Stimulated activated naive CD8-positive, alpha-beta T cell treated with anti-CD3 and anti-CD28 coated beads, Interleukin-15, Interleukin-2, amounts not matched to agents 100 U/mL and 50 U/mL, for 24 hours (primary cell): ENCODE data around the gene RASSF4.

ENCODE experiments used
- ATAC-seq: fragments of 150-1000 bp; cut with Tn5 transposase; one replicate; pipeline ENCODE4 v1.10.0; 2021
- DNase-seq: peaks from one replicate; pipeline ENCODE4 v3.0.0; 2021

RASSF4 gene

DNA sequence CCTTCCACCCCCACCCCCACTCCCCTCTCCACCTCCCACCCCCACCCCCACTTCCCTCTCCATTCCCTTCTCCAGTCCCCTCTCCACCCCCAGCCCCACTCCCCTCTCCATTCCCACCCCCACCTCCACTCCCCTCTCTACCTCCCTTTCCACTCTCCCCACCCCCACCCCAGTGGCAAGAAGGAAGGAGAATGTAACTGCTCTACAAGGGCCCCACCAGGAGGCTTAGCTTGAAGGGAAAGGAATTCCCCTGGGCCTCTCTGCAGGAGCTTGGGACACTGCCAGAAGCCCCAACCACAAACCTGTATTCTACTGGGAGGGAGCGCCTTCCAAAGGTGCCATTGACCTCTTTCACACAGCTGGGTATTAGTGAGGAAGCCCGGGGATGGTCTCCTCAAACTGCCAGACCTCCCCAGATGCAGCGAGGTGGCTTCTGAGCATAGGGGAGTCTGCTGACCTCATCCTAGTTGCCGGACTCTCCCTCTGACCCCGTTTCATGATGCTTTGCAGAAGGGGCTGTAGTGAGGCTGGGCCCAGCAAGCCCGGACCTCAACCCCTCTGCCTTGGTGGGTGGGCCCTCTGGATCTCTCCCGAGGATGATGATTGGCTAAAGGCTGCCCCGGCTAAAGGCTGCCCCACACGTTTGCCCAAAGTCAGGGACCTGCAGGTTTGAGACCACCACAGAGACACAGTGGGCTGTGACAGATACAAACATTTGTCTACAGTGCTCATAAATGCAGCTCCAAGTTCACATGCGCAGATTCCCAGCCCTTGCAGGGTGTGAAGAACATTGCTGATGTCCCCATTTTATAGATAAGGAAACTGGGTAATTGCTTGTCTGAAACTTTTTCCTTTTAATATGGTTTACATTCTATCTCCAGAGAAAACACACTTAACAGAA lies 16.1 kb downstream of the RASSF4 start:
- no peak for ATAC-seq
- DNase-seq, result no peak

DNA sequence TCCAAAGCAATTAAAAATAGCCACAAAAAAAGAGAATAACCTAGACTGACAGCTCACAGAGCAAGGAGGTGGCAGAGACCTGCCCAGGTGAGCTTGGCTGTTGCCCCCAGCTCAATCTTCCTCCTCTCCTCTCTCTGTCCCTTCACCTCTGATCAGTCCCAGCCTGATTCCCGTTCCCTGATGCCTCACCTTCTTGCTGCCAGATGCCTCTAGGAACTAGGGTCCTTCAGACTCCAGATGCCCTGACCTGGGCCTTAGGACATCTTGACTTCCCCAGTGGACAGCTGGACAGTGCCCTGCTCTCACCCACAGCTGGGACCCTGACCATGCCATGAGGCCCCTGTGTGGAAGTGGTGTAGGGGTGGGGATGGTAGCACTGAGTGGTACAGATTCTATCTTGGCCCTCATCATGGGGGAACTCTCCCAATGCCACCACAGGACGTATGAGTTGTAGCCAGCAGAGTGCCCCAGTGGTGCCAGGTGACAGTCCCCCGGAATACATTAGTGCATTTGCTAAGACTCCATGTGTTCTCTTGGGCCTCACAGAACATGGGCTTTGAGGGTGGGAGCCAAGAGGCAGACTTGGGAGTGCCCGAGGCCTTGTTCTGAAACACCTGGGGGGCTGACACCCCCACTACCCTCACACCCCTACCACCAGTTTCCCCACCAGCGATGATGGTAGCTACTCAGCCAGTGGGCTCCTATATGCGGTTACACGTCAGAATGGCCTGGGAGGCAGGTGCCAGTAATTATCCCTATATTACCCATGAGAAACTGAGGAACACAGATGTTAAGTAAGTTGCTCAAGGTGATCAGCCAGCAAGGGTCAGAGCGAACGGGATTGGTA lies 17.0 kb downstream of the RASSF4 start:
- DNase-seq (no peak), ATAC-seq (no peak)

DNA sequence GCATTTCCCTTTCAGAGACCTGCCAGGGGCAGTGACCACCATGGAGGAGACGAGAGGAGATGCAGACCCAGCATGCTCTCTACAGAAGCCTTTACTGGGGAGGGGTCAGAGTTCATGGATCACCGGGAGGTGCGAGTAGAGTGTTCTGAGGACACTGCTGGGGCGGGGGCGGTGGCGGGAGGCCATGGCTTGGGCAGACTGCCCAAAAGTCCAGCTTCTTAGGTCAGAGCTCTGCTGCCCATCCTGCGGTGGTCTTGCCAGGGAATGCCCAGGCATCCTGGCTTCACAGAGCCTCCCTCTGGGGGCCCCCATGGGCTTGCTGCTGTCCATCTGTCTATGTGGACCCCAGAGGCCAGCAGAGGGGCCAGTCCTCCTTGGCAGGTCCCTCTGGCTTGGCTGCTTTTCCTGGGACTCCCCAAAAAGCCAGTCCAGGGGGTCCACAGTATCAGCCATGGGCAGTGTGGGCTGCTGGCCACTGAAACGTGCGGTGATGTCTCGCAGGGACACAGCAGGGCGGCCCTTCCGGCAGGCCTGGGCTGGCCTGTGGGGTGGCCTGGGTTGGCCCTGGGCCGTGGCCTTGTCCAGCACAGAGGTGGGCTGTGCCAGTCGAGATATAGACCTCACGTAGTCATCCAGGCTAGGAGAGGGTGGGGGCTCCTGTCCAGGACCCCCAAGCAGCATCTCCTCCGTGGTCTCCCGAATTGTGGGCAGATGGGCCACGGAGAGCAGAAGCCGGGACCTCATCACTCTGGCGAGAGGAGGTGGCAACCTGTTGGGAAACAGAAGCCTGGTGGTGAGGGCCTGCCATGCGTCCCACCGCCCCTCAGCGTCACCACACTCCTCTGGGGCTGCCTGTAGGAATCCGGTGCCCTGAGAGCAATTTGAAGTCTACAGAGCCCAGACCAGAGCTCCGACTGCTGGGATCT lies 17.9 kb downstream of the RASSF4 start:
- ATAC-seq (no peak), DNase-seq (no peak)

DNA sequence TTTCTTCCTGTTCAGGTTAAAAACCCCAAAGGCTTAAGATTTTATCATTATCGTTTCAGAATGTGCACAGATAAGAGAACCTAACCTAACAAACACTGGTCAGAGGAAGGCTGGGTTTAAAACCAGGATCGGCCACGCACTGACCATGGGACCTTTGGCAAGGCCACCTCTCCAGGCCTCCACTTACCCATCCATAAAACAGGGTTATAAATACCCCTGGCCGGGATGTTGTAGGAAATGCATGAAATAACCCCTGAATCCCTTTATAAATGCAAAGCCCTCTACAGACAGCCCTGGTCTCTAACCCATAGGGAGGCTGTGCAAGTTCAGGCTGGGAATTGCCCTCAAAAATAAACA lies 18.6 kb downstream of the RASSF4 start:
- ATAC-seq, result no peak
- DNase-seq, result no peak

DNA sequence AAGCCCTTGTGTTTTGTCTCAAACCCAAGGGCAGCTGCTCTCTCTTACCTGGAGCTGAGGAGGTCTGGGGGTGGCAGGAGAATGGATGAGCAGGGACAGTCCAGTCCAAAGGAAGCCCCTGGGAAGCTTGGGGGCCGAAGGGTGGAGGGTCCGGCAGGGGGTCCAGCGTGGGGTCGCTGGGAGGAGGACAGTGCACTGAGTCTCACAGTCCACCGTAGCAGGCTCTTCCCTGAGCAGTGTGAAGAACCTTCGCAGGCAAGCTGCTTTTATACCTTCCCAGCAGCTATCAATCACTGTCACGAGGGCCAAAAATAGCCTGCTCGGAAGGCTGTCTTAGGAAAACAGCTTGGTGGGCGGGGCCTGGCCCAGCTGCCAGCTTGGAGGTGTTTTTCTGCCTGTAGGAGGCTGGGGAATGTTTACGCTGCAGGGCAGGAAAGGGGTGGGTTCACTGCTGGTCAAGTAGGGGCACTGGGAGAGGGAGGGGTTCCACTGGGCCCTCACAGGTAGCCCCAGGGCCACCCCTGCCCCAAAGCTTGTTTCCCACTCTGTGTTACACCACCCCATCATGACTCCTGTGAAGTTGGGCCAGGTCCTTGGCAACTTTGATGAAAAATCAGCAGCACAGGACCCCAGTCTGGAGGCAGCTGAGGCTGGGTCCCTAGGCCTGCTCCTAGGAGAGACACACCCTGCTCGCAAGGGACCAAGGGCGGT lies 19.1 kb downstream of the RASSF4 start, which contains the start of gene DEPP1:
DEPP1 (minus strand) TSS at position 240 of the 711 bp plus-strand sequence. CDS start 779 bp downstream, outside the sequence.
- DNase-seq (no peak), ATAC-seq (no peak)

DNA sequence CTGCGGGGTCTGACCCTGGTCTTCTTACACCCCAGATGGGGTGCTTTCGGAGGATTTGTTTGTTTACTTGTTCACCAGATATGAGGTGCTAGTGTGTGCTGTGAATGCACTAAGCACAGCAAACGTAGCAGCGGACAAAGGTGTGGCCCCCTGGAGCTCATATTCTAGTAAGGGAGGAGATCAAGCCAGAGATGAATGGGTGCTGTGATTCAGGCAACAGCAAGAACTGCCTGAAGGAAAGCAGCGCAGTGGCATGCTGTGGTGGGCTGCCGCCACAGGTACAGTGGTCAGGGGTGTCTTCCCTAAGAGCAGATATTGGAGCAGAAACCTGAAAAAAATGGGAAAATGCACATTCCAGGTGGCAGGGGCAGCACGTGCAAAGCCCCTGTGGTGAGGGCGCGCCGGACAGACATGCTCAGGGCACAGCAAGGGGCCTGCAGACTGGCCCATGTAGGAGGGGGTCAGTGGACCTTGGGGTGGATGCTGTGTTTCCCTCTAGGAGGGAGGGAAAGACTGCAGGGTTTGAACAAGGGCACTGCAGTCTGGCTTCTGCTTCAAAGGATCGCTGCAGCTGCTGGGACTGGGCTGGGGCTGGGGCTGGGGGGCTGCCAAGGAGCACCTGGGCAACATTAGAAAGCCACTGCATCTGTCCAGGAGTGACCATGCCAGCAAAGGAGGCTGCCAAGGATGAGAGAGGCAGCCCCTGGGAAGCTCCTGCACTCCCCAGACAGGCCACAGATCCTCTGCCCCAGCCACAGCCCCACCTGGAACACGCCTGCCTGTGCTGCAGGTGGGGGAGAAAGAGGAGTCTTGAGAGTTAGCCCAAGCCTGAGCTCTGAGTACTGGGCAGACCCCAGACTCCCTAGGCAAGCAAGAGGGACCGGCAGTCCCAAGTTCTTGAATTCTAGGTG lies 19.9 kb downstream of the RASSF4 start:
- no peak for ATAC-seq
- DNase-seq, result no peak

DNA sequence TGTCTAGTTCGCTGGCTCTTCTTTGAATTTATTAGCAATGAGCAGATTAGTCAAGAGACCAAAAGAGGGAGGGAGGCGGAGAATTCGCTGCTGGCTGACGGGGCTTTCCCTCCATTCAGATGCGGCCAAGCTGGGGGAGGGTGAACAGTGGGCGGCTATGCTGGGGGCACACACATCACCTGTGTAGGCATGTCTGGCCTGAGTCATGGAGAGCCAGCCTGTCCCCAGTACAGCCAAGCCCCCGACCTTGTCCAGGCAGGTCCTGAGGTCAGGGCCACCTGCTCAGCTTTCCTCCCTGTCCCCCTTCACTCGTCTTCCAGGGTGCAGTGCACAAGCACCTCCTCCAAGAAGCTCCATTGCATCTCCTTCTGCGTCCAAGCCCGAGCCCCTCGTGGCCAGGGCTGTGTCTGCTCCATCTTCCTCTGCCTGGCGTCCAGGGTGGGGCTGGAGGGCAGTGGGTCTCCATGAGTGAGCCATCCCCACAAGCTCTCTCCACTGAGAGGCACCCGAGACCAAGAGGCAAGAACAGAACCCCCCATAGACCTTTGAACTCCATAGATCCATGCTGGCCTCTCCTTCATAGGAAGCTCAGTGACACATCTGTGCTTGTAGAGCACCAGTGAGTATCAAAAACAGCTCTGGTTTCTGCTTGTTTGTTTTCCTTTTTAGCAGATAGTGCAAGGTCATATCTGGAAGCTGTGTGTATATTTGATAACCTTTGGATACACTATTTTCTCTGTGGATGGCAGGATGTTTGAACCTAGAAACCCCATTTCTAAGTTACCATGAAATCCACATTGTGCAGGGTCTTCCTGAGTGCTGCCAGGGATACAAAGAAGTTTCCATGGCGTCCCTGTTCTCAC lies 20.9 kb downstream of the RASSF4 start:
- ATAC-seq, result no peak
- DNase-seq, result no peak

DNA sequence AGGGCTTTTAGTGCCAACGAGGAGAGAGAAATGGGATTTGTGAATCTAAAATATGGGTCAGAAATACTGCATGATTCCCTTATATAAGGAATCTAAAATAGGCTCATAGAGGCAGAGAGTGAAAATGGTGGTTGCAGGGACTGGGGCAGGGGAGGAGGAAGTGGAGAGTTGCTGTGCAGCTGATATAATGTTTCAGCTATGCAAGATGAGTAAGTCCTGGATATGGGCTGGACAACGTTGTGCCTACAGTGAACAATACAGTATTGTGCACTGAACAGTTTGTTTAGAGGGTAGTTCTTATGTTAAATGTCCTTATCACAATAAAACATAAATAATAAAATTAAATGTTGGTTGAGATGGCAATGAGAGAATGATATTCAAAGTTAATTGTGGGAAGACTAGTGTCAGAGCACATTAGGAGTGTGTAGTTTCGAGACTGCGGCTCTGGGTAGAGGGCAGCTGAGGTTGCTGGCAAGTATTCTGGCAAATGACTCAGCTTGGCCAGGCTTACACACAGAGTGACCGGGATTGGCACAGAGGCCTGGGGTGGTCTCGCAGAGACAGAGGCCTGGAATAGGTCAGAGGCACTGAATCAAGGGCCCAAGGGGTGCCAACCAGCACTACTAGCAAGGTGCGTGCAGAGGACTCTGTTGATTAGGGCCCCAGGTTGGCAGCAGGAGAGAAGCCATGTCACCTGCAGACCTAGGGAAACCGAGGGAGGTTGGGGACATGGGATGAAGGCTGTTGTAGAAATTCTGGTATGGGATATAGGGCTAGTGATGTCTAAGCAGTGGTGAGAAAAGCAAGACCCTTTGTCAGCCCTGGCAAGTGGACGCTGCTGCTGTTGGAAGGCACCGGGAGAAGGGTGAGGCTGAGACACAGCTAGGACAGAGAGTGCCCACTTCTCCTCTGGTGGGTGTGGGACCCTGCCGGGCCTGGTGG lies 21.8 kb downstream of the RASSF4 start:
- no peak for DNase-seq
- no peak for ATAC-seq

DNA sequence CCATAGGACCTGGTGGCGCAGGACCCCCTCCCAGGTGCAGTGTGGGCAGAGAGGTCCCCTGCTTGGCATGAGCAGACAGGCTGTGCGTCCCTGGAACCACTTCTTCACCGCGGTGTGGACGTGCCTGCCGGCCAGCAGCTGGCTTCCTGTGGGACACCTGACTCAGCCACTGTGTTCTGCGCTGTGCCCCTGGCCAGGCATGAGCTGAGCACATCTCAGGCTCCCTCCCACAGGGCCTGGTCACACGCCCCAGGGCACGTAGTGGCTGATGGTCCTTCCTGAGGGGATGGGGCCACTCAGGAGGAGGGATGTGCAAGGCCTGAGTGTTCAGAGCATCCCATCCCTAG lies 22.5 kb downstream of the RASSF4 start:
- DNase-seq (no peak), ATAC-seq (no peak)

DNA sequence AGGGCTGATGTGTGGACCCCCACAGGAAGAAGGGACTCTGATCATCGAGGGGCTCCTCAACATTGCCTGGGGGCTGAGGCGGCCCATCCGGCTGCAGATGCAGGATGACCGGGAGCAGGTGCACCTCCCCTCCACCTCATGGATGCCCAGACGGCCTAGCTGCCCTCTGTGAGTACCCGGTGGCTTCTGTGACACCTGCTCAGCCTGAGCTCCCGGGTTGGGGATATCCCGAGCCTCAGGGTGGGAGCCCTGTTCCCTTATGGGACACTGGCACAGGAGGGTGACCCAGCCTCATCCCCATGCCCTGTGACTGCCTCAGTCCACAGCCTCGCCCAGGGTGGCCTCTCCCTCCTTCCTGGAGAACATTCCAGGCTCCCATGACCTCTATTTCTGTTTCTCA lies 22.9 kb downstream of the RASSF4 start:
- ATAC-seq (no peak), DNase-seq (no peak)

DNA sequence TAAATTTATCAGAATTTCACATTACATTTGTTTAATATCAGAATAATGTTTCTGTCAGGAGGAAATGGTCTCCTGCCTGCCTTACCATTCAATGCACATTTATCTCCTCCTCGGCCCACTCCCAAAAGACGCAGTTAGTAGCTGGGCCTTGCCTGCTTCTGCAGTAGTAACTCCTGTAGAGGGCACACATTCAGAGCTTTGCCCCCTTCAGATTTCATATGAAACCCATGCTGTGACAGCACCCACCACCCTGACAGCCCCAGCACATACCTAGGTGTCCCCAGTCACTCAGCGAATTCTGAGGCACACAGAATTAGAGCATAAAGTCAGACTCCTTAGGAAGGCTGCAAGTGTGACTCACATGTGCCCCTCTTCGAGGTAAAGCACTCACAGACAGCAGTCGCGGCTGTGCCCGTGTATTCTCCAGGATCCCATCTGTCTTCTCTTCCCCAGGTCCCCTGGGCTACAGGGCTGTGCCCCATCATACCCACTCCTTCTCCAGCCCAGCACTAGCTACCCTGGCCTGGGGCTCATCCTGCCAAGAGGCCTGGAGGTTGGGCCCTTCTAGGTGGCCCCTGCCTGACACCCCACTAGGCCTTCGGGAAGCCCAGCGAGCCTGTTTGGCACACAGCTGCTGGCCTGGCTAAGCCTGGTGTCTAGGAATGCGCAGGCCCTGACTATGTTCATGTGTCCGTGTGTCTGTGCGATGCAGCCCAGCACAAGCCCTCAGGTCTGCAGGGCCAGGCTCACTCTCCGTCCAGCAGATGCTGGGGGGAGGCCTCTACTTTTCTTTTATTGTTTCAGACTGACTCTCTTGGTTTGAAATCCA lies 23.7 kb downstream of the RASSF4 start:
- no peak for ATAC-seq

DNA sequence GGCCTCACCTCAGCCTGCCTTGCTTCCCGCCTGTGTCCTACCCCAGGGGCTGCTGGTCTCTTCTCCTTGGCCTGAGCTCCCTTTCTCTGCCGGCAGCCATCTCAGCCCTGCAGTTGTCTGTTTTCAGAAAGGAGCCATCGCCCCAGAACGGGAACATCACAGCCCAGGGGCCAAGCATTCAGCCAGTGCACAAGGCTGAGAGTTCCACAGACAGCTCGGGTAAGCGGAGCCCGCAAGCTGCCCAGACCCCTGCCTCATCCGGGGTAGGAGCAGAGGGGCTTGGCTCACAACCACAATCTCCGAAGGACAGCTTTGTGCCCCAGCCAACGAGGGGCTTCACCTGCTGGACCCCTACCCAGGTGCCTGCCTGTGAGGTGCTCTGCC lies 24.3 kb downstream of the RASSF4 start:
- DNase-seq, result no peak
- ATAC-seq, result no peak

More for the DNA sequence above, 23.7 kb downstream of the RASSF4 start:
- DNase-seq, result no peak

DNA sequence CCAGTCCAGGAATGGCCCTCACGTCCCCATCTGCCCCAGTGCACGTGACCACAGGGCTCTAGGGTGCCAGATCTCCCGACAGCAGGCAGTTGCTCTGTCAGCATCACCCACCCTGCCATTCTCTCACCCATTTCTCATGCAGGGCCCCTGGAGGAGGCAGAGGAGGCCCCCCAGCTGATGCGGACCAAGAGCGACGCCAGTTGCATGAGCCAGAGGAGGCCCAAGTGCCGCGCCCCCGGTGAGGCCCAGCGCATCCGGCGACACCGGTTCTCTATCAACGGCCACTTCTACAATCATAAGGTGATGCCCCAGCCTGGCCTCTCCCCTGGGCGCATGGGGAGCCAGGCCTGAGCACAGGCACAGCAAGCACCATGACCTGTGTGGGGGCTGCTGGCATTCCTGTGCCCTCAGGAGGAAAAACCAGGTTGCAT lies 25.1 kb downstream of the RASSF4 start:
- no peak for ATAC-seq

DNA sequence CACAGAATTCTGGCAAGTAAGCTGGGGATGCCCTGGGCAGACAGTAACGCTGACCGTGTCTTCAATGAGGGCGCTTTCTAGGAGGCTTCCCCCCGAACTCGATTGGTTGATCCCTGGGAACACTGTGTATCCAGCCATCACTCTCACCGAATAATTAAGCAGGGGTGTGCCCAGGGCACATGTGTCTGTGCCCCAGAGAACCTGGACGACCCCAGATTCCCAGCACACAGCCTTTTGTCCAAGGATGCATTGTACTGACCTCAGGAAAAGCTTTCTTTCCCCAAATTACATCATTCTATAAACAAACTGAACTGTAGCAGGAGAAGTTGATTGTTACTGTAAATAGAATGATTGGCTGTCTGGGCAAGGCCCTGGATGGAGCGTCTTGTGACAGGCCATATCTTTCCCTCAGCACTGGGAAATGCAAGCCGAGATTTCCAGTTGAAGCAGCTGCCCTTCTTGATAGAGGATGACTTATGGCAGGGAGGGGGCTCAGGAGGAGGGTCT lies 25.6 kb downstream of the RASSF4 start:
- DNase-seq (no peak), ATAC-seq (no peak)

More for the DNA sequence above, 25.1 kb downstream of the RASSF4 start:
- DNase-seq, result no peak

DNA sequence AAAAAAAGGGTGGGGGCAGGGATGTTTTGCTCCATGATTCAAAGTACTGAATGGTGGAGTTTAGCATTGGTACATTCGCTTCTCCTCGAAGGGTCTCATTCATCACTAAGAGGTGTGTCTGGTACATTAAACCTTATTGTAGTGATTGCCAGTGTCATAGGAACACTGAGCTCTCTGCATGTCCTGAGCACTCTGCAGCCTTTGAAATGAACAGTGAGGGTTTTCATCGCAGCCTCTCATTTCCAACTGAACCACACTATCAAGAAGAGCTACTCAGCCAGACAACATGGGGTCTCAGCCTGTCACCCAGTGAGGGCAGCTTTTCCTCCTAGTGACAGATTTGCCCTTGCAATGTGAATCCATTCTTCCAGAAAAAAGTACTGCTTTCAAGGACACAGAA lies 26.6 kb downstream of the RASSF4 start:
- ATAC-seq (no peak), DNase-seq (no peak)

DNA sequence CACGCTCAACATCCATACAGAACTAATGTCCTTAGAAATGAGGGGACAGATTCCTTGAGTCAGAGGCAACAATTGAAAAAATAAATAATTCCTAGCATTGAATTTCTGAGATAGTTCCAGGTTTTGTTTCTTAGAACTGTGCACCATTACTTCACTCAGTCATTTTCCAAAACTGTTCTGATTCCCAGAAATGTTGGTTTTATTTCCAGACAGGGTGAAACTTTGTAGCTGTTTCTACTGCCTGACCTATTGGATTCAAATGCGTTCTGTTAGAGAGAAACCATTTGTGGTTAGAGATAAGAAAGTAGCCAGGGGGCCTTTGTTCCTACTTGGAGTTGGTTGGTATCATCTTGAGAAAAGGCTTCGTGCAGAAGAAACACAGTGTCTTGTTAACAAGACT lies 27.1 kb downstream of the RASSF4 start:
- no peak for DNase-seq
- no peak for ATAC-seq

DNA sequence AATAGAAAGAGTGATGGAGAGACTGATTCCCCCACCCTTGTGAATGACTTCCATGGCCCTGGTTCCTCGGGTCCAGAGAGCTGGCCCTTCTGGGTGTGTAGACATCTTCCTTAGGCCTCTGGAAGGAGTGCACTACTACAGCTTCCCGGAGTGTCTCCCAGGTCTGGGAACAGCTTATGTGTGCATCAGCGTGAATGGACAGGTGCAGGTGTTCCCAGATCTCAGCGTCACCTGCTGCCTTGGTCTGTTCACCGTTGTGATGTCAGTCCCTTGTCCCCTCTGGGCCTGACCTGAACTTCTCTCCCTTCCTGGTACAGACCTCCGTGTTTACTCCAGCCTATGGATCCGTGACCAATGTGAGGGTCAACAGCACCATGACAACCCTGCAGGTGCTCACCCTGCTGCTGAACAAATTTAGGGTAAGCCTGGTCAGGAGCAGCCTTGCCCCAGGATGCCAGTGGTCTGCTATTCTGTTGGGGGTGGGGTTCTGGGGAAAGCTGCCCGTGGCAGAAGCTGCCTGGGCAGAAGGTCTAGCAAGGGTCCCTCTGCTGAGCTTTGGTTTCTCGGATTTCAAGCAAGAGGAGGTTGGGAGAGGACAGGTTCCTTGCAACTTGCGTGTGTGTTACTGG lies 29.5 kb downstream of the RASSF4 start:
- DNase-seq (no peak), ATAC-seq (no peak)
